Neural progenitor cell (in vitro differentiated cells): Measurements from ENCODE around the gene CBR4. TPM values are rescaled to one million over a fixed set of nuclear protein-coding genes. Genes with fewer than 3 reads are reported as not detected.
"Not testable (repeated sequence)": the region's sequence is repeated elsewhere in the genome, so short reads cannot be mapped to it uniquely, and the experiment has no call there.

Experiments
- DNase-seq: peaks from one replicate; pipeline ENCODE4 v3.0.0-alpha.2; 2016; ENCODE audit warnings: low spot score
- H2AFZ ChIP-seq: fragments of 200-600 bp; sonication (generic); replicated peaks from 2 replicates; pipeline ENCODE4 v1.6.1; 2016; ENCODE audit warnings: antibody characterized with exemption
- H3F3A ChIP-seq: fragments of 200-600 bp; sonication (generic); 2 replicates; pipeline ENCODE4 v1.6.1; 2016; ENCODE audit warnings: antibody characterized with exemption, low read depth
- H3K27ac ChIP-seq: fragments of 200-600 bp; sonication (generic); 2 replicates; pipeline ENCODE4 v1.5.1; 2016; ENCODE audit warnings: mild to moderate bottlenecking
- H3K27me3 ChIP-seq: fragments of 200-600 bp; sonication (generic); 2 replicates; pipeline ENCODE4 v1.6.1; 2016; ENCODE audit warnings: mild to moderate bottlenecking, moderate library complexity
- H3K36me3 ChIP-seq: fragments of 200-600 bp; sonication (generic); 2 replicates; pipeline ENCODE4 v1.5.1; 2016
- H3K4me1 ChIP-seq: fragments of 200-600 bp; sonication (generic); 2 replicates; pipeline ENCODE4 v1.6.1; 2016; ENCODE audit warnings: mixed run types
- H3K4me2 ChIP-seq: fragments of 200-600 bp; sonication (generic); 2 replicates; pipeline ENCODE4 v1.6.1; 2016
- H3K4me3 ChIP-seq: fragments of 200-600 bp; sonication (generic); 2 replicates; pipeline ENCODE4 v1.5.1; 2016
- H3K79me2 ChIP-seq: fragments of 200-600 bp; sonication (generic); 2 replicates; pipeline ENCODE4 v1.6.1; 2016; ENCODE audit warnings: low read depth
- H3K9ac ChIP-seq: fragments of 200-600 bp; sonication (generic); 2 replicates; pipeline ENCODE4 v1.6.1; 2016
- H3K9me3 ChIP-seq: fragments of 200-600 bp; sonication (generic); 2 replicates; pipeline ENCODE4 v1.5.1; 2016; ENCODE audit warnings: low read depth
- H4K20me1 ChIP-seq: fragments of 200-600 bp; sonication (generic); 2 replicates; pipeline ENCODE4 v1.6.1; 2016; ENCODE audit warnings: low read depth
- H3K27ac Mint-ChIP-seq: 3 replicates; pipeline ENCODE4 v1.8.0; 2021; ENCODE audit warnings: mixed read lengths
- H3K27me3 Mint-ChIP-seq: 2 replicates; pipeline ENCODE4 v1.8.0; 2022; ENCODE audit warnings: low read depth, mild to moderate bottlenecking, inconsistent platforms, moderate library complexity, mixed read lengths; ENCODE audit not compliant: insufficient read depth
- H3K36me3 Mint-ChIP-seq: 3 replicates; pipeline ENCODE4 v1.8.0; 2021; ENCODE audit warnings: mixed read lengths
- H3K4me1 Mint-ChIP-seq: 3 replicates; pipeline ENCODE4 v1.8.0; 2021; ENCODE audit warnings: mixed read lengths
- H3K4me3 Mint-ChIP-seq: 3 replicates; pipeline ENCODE4 v1.8.0; 2021; ENCODE audit warnings: mild to moderate bottlenecking, moderate library complexity, mixed read lengths
- H3K9me3 Mint-ChIP-seq: 3 replicates; pipeline ENCODE4 v1.8.0; 2020; ENCODE audit warnings: mixed read lengths
- EZH2 ChIP-seq: fragments of 200-600 bp; sonication (generic); IDR thresholded peaks from 2 replicates; pipeline ENCODE4 v1.6.1; 2017; ENCODE audit warnings: antibody characterized with exemption, mild to moderate bottlenecking, moderate library complexity
- EZH2phosphoT487 ChIP-seq: fragments of 200-600 bp; sonication (generic); IDR thresholded peaks from 2 replicates; pipeline ENCODE4 v1.6.1; 2017; ENCODE audit warnings: antibody characterized with exemption
- total RNA-seq: library from RNA; depleted of rRNA; stranded (reverse); fragments of >200 nt; gene quantifications from 2 replicates; pipeline ENCODE4 v1.2.3, GENCODE V29; 2015; ENCODE audit warnings: low replicate concordance
- TF ChIP-seq, protein P1 (sequence below): fragments of 200-600 bp; sonication (generic); IDR thresholded peaks from 2 replicates; pipeline ENCODE4 v1.5.1; 2017; ENCODE audit warnings: antibody characterized with exemption, mild to moderate bottlenecking

CBR4 gene
- total RNA-seq, 1 donor from 2014 or later: 66.4 TPM

GRCh38 chr4:168993714-168994510, 16.1 kb downstream of the CBR4 start:
- Histone ChIP-seq H4K20me1 (peaks cover 9% of the 10 kb centered on the region), H3F3A (peaks cover 5% of the 10 kb centered on the region), H3K79me2 (no peaks in the 10 kb centered on the region), H3K36me3 (peaks cover 29% of the 10 kb centered on the region), H3K4me3 (no peak overlapping the region), H3K9ac (no peak overlapping the region), H3K4me1 (peaks cover 3% of the 10 kb centered on the region), H3K4me2 (no peak overlapping the region), H3K9me3 (no peaks in the 10 kb centered on the region), H3K27me3 (no peaks in the 10 kb centered on the region), H3K27ac (no peak overlapping the region), H2AFZ (no peak overlapping the region)
- Mint-ChIP-seq H3K36me3 (peaks cover 14% of the 10 kb centered on the region), H3K9me3 (no peaks in the 10 kb centered on the region), H3K4me3 (no peak overlapping the region), H3K27ac (peak overlapping the region; percentile 46), H3K27me3 (no peaks in the 10 kb centered on the region), H3K4me1 (peaks cover 4% of the 10 kb centered on the region)
- TF ChIP-seq EZH2phosphoT487: no peak
- TF ChIP-seq EZH2: no peak
- TF ChIP-seq, protein P1, sequence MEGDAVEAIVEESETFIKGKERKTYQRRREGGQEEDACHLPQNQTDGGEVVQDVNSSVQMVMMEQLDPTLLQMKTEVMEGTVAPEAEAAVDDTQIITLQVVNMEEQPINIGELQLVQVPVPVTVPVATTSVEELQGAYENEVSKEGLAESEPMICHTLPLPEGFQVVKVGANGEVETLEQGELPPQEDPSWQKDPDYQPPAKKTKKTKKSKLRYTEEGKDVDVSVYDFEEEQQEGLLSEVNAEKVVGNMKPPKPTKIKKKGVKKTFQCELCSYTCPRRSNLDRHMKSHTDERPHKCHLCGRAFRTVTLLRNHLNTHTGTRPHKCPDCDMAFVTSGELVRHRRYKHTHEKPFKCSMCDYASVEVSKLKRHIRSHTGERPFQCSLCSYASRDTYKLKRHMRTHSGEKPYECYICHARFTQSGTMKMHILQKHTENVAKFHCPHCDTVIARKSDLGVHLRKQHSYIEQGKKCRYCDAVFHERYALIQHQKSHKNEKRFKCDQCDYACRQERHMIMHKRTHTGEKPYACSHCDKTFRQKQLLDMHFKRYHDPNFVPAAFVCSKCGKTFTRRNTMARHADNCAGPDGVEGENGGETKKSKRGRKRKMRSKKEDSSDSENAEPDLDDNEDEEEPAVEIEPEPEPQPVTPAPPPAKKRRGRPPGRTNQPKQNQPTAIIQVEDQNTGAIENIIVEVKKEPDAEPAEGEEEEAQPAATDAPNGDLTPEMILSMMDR: no peak
- no peak for DNase-seq

DNA sequence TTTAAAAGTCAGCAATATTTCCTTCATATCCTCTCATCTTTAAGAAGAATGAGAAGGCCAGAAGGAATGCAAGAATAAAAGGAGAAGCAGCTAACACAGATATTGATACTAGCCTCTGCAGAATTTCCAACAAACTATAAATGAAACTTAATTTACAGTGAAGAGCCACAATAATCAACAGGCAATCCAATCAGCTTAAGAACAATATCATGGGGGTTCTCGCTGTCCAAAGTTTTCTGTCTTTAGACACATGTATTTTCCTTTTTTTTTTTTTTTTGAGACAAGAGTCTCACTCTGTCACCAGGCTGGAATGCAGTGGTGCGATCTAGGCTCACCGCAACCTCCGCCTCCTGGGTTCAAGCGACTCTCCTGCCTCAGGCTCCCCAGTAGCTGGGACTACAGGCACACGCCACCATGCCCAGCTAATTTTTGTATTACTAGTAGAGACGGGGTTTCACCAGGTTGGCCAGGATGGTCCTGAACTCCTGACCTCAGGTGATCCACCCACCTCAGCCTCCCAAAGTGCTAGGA, 17.0 kb downstream of the CBR4 start:
- H2AFZ ChIP-seq, DNase-seq, H3K9me3 Mint-ChIP-seq, H3K4me1 ChIP-seq, H3K9ac ChIP-seq, H3F3A ChIP-seq, H3K27me3 ChIP-seq, H3K27me3 Mint-ChIP-seq, H3K9me3 ChIP-seq, H3K4me1 Mint-ChIP-seq, H4K20me1 ChIP-seq, H3K79me2 ChIP-seq, H3K4me2 ChIP-seq, H3K27ac Mint-ChIP-seq, H3K4me3 ChIP-seq, H3K4me3 Mint-ChIP-seq: not testable (repeated sequence)
- peaks cover 24% of the 10 kb centered on the region for H3K36me3 ChIP-seq
- peaks cover 14% of the 10 kb centered on the region for H3K36me3 Mint-ChIP-seq
- peak overlapping the region; percentile 42 for H3K27ac ChIP-seq

- no peak overlapping the region for H3K4me2 ChIP-seq
- DNase-seq: no peak
- H3K4me3 ChIP-seq: no peak overlapping the region
- Mint-ChIP-seq H3K27ac (no peak overlapping the region), H3K9me3 (peaks cover 42% of the 10 kb centered on the region), H3K27me3 (peaks cover 3% of the 10 kb centered on the region), H3K4me1 (no peaks in the 10 kb centered on the region), H3K36me3 (peaks cover 56% of the 10 kb centered on the region), H3K4me3 (no peak overlapping the region)
- H3K9me3 ChIP-seq: peaks cover 10% of the 10 kb centered on the region
- no peak overlapping the region for H2AFZ ChIP-seq
- H3K36me3 ChIP-seq: peaks cover 15% of the 10 kb centered on the region
- H3K27ac ChIP-seq: no peak overlapping the region
- TF ChIP-seq EZH2phosphoT487 (no peak), EZH2 (no peak)
- TF ChIP-seq, protein P1: no peak
- no peak overlapping the region for H3K9ac ChIP-seq
- no peaks in the 10 kb centered on the region for H3K27me3 ChIP-seq
- H3F3A ChIP-seq: no peaks in the 10 kb centered on the region
- H3K4me1 ChIP-seq: no peaks in the 10 kb centered on the region
- H3K79me2 ChIP-seq: peaks cover 9% of the 10 kb centered on the region
- H4K20me1 ChIP-seq: no peaks in the 10 kb centered on the region
These were observed 28.1 kb downstream of the CBR4 start for GRCh38 chr4:168981942-168982341.

DNA sequence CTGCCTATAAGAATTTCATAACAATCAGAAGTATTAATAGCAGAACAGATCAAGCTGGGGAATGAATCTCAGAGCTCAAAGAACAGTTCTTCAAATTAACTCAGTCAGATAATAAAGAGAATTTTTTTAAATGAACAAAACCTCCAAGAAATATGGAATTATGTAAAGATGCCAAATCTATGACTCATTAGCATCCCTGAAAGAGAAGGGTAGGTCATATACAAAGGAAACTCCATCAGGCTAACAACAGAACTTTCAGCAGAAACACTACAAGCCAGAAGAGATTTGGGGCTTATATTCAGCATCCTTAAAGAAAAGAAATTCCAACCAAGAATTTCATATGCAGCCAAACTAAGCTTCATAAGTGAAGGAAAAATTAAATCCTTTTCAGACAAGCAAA, 28.6 kb downstream of the CBR4 start:
- Histone ChIP-seq H3K79me2 (peaks cover 9% of the 10 kb centered on the region), H3K27ac (no peak overlapping the region), H3K9me3 (peaks cover 10% of the 10 kb centered on the region), H2AFZ (no peak overlapping the region), H3F3A (no peaks in the 10 kb centered on the region), H3K9ac (no peak overlapping the region), H3K27me3 (no peaks in the 10 kb centered on the region), H3K36me3 (peaks cover 15% of the 10 kb centered on the region), H3K4me3 (no peak overlapping the region), H4K20me1 (no peaks in the 10 kb centered on the region), H3K4me2 (no peak overlapping the region), H3K4me1 (no peaks in the 10 kb centered on the region)
- Mint-ChIP-seq H3K4me3 (no peak overlapping the region), H3K36me3 (peaks cover 55% of the 10 kb centered on the region), H3K4me1 (no peaks in the 10 kb centered on the region), H3K27ac (no peak overlapping the region), H3K9me3 (peaks cover 42% of the 10 kb centered on the region), H3K27me3 (peaks cover 3% of the 10 kb centered on the region)
- no peak for DNase-seq
- TF ChIP-seq, protein P1: no peak
- no peak for TF ChIP-seq EZH2
- TF ChIP-seq EZH2phosphoT487: no peak
